ENCODE data around the gene NCF2. TPM values are rescaled to one million over a fixed set of nuclear protein-coding genes. Genes with fewer than 3 reads are reported as not detected.

NCF2 gene
- total and polyA plus RNA-seq, 2 donors (not counting 3 experiments of a cell fraction or from before 2014, with no cell fraction given): 0.03 TPM; not detected in 1

- intact Hi-C loops (cut with micrococcal nuclease): no loop called here
- Histone ChIP-seq H3K27me3 (ENCODE audit: control insufficient read depth in 2 of 2, insufficient read depth in 2 of 2, low read length in 2 of 2) (no peaks in the 10 kb centered on the region), H4K20me1 (replicated peaks; ENCODE audit: control insufficient read depth, extremely low read depth, insufficient read depth, low read length) (no peaks in the 10 kb centered on the region), H3K9ac (replicated peaks; ENCODE audit: extremely low read depth, insufficient read depth, low read length) (no peak overlapping the region), H3K4me2 (ENCODE audit: insufficient read depth, low read length) (no peak overlapping the region), H3K4me3 (replicated peaks in 1 of 3; ENCODE audit: insufficient read depth in 1 of 3, low read depth in 1 of 3, low read length in 3 of 3) (no peak overlapping the region), H3K36me3 (ENCODE audit: control insufficient read depth in 2 of 2, extremely low read depth in 1 of 2, insufficient read depth in 2 of 2, low read length in 2 of 2) (peaks cover 2 to 18% of the 10 kb centered on the region in 2 experiments), H3K79me2 (ENCODE audit: control insufficient read depth, insufficient read depth, low read length) (no peaks in the 10 kb centered on the region), H3K9me3 (replicated peaks; ENCODE audit: control insufficient read depth, insufficient read depth, low read length) (no peaks in the 10 kb centered on the region), H3K9me1 (replicated peaks; ENCODE audit: control insufficient read depth, extremely low read depth, insufficient read depth, low read length) (no peaks in the 10 kb centered on the region), H3K4me1 (ENCODE audit: control insufficient read depth, extremely low read depth, insufficient read depth, low read length) (no peaks in the 10 kb centered on the region), H2AFZ (ENCODE audit: low read depth, low read length) (no peak overlapping the region), H3K27ac (ENCODE audit: insufficient read depth, low read depth, low read length) (no peak overlapping the region)
- TF ChIP-seq MYC (IDR thresholded peaks at IDR 0.05; ENCODE audit: low read depth, low read length) (no peak), POLR2A (IDR thresholded peaks at IDR 0.05; ENCODE audit: low read depth, low read length) (no peak), POLR2AphosphoS5 (IDR thresholded peaks at IDR 0.05; ENCODE audit: insufficient read depth, low read depth, low read length) (no peak), GATA2 (IDR thresholded peaks at IDR 0.05; ENCODE audit: insufficient read depth, insufficient read length, low read depth, low read length) (no peak)
- TF ChIP-seq, protein P1, sequence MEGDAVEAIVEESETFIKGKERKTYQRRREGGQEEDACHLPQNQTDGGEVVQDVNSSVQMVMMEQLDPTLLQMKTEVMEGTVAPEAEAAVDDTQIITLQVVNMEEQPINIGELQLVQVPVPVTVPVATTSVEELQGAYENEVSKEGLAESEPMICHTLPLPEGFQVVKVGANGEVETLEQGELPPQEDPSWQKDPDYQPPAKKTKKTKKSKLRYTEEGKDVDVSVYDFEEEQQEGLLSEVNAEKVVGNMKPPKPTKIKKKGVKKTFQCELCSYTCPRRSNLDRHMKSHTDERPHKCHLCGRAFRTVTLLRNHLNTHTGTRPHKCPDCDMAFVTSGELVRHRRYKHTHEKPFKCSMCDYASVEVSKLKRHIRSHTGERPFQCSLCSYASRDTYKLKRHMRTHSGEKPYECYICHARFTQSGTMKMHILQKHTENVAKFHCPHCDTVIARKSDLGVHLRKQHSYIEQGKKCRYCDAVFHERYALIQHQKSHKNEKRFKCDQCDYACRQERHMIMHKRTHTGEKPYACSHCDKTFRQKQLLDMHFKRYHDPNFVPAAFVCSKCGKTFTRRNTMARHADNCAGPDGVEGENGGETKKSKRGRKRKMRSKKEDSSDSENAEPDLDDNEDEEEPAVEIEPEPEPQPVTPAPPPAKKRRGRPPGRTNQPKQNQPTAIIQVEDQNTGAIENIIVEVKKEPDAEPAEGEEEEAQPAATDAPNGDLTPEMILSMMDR (IDR thresholded peaks at IDR 0.05; ENCODE audit: extremely low read depth in 1 of 2, insufficient read depth in 1 of 2, low read depth in 1 of 2, low read length in 2 of 2): no peak
- TF ChIP-seq, protein P2, sequence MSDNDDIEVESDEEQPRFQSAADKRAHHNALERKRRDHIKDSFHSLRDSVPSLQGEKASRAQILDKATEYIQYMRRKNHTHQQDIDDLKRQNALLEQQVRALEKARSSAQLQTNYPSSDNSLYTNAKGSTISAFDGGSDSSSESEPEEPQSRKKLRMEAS (IDR thresholded peaks at IDR 0.05; ENCODE audit: insufficient read depth, insufficient read length): no peak
- dilution Hi-C loops (cut with MboI; ENCODE audit: extremely low pct_ligation_motif_present, low sequenced_read_pairs): no loop called here
- no peak for DNase-seq (ENCODE audit: low read depth, low spot score)
- ChIA-PET CTCF (no interaction called here), POLR2A (no interaction called here)
- BruUV-seq (replicated peaks): no TSS peak
- no peak for FAIRE-seq
These were observed 56.6 kb downstream of the NCF2 start for GRCh38 chr1:183533617-183534174.

Data from endothelial cell of umbilical vein (primary cell).